HL-60 (cell line): ENCODE data around the gene RGS10.

ENCODE experiments used
- DNase-seq, 2 experiments: peaks; one replicate each; pipeline ENCODE4 v3.0.0-alpha.2; 2010 to 2020; ENCODE audit warnings: low read depth in 1 of 2, low spot score in 1 of 2
- H3K27ac ChIP-seq: fragments of 250-450 bp; sonication (Bioruptor Pico); replicated peaks from 2 replicates; pipeline ENCODE4 v1.5.1; 2020; ENCODE audit warnings: mild to moderate bottlenecking, moderate library complexity
- H3K27me3 ChIP-seq: fragments of 250-450 bp; sonication (Bioruptor Pico); 2 replicates; pipeline ENCODE4 v1.5.1; 2021; ENCODE audit warnings: mild to moderate bottlenecking, moderate library complexity; ENCODE audit not compliant: insufficient read depth, poor library complexity, severe bottlenecking
- H3K4me3 ChIP-seq: replicated peaks from 2 replicates; pipeline ENCODE4 v1.5.1; 2011; ENCODE audit warnings: mild to moderate bottlenecking, control low read depth, low read length; ENCODE audit not compliant: insufficient read depth
- GABPA ChIP-seq: IDR thresholded peaks from 2 replicates; pipeline ENCODE4 v1.6.1; 2012; ENCODE audit warnings: low read depth
- POLR2AphosphoS5 ChIP-seq: IDR thresholded peaks from 2 replicates; pipeline ENCODE4 v1.6.1; 2012; ENCODE audit warnings: low read depth
- SPI1 ChIP-seq: IDR thresholded peaks from 2 replicates; pipeline ENCODE4 v1.6.1; 2012; ENCODE audit warnings: low read depth, mild to moderate bottlenecking, borderline replicate concordance
- TF ChIP-seq, protein P1 (sequence below): IDR thresholded peaks from 2 replicates; pipeline ENCODE4 v1.6.1; 2012; ENCODE audit warnings: low read depth; ENCODE audit not compliant: insufficient replicate concordance
- TF ChIP-seq, protein P2 (sequence below): IDR thresholded peaks from one replicate; pipeline ENCODE4 v1.5.1; 2011; ENCODE audit warnings: low read length, control low read depth, inconsistent platforms; ENCODE audit not compliant: insufficient read depth

Gene RGS10

DNA sequence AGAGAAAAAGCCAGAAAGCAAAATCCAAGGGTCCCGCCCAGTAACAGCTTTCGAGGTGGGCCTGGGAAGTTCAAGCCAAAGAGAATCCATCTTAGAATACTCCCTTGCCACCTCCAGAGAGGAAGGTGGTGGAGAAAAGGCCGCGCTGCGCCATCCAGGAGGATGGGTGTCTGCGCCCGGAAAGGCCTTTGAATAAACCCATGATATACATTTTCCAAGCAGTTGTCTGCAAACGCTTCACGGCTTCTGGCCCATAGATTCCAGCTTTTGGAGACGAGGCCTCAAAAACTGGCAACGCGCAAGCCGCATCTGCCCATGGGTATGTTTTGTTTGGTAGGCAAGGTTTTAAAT lies 17.8 kb downstream of the RGS10 start:
- DNase-seq = no peak
- Histone ChIP-seq H3K27ac (no peak overlapping the region), H3K27me3 (no peaks in the 10 kb centered on the region), H3K4me3 (no peak overlapping the region)
- no peak for TF ChIP-seq GABPA
- TF ChIP-seq, protein P1, sequence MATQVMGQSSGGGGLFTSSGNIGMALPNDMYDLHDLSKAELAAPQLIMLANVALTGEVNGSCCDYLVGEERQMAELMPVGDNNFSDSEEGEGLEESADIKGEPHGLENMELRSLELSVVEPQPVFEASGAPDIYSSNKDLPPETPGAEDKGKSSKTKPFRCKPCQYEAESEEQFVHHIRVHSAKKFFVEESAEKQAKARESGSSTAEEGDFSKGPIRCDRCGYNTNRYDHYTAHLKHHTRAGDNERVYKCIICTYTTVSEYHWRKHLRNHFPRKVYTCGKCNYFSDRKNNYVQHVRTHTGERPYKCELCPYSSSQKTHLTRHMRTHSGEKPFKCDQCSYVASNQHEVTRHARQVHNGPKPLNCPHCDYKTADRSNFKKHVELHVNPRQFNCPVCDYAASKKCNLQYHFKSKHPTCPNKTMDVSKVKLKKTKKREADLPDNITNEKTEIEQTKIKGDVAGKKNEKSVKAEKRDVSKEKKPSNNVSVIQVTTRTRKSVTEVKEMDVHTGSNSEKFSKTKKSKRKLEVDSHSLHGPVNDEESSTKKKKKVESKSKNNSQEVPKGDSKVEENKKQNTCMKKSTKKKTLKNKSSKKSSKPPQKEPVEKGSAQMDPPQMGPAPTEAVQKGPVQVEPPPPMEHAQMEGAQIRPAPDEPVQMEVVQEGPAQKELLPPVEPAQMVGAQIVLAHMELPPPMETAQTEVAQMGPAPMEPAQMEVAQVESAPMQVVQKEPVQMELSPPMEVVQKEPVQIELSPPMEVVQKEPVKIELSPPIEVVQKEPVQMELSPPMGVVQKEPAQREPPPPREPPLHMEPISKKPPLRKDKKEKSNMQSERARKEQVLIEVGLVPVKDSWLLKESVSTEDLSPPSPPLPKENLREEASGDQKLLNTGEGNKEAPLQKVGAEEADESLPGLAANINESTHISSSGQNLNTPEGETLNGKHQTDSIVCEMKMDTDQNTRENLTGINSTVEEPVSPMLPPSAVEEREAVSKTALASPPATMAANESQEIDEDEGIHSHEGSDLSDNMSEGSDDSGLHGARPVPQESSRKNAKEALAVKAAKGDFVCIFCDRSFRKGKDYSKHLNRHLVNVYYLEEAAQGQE = no peak
- TF ChIP-seq, protein P2, sequence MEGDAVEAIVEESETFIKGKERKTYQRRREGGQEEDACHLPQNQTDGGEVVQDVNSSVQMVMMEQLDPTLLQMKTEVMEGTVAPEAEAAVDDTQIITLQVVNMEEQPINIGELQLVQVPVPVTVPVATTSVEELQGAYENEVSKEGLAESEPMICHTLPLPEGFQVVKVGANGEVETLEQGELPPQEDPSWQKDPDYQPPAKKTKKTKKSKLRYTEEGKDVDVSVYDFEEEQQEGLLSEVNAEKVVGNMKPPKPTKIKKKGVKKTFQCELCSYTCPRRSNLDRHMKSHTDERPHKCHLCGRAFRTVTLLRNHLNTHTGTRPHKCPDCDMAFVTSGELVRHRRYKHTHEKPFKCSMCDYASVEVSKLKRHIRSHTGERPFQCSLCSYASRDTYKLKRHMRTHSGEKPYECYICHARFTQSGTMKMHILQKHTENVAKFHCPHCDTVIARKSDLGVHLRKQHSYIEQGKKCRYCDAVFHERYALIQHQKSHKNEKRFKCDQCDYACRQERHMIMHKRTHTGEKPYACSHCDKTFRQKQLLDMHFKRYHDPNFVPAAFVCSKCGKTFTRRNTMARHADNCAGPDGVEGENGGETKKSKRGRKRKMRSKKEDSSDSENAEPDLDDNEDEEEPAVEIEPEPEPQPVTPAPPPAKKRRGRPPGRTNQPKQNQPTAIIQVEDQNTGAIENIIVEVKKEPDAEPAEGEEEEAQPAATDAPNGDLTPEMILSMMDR = no peak
- TF ChIP-seq POLR2AphosphoS5 = no peak
- no peak for TF ChIP-seq SPI1

DNA sequence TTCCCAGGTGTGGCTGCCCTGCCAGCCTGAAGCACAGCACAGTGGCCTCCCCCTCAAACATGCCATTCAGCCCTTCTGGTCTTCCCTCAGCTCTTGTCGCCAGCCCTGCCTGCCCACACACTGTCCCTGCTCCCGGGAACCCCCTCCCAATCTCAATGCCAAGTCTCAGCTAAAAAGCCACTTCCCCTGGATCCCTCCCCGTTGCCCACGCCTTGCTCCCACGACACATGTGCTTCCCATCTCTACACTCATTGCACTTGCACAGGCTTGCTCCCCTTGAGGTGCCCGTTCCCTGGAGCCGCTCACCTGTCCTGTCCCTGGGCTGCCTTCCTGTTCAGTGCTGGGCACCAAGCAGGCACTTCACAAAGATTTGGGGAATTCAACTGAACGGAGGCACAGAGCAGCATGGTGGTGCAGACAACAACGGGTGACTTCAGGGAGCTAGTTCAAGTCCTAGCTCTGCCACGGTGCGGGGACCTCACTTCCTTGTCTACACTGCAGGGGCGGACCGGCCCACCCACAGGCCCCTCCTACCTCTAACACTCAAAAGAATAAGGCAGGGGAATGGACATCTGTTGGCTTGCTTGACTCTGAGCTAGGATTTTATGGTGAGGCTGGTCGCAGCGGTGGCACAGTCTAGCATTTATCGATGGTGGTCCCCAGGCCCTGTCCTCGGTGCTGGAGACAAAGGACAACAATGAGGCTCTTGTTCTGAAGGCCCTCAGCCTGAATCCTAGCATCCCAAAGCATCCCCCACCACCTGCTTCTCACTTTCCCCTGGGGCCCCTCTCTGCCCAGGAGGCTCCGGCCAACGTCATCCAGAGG lies 18.4 kb downstream of the RGS10 start:
- Histone ChIP-seq H3K27me3 (no peaks in the 10 kb centered on the region), H3K27ac (no peak overlapping the region), H3K4me3 (no peak overlapping the region)
- TF ChIP-seq, protein P2 = no peak
- TF ChIP-seq, protein P1 = no peak
- TF ChIP-seq SPI1 = no peak
- no peak for TF ChIP-seq POLR2AphosphoS5
- TF ChIP-seq GABPA = no peak
- no peak for DNase-seq

DNA sequence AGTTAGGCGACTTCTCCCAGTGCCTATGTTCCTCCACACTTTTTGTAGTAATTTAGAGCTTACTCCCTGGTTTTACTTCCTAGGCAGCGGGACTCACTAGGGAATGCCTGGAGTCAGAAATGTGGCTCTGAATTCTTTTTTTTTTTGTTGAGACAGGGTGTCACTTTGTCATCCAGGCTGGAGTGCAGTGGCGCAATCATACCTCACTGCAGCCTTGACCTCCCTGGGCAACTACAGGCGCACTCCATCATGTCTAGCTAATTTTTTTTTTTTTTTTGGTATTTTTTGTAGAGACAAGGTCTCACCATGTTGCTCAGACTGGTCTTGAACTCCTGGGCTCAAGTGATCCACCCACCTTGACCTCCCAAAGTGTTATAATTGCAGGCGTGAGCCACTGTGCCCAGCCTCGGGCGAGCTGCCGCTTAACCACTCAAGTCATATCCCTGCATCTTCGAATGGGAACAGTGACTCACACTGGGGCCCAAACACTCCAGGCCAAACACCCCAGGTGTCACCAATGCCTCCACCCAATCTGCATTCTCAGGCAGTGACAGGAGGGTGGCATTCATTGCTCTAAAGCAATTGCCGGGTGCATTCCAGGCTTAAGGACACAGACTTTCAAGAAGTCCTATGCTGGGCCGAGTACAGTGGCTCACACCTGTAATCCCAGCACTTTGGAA lies 19.6 kb downstream of the RGS10 start:
- Histone ChIP-seq H3K27ac (no peak overlapping the region), H3K27me3 (no peaks in the 10 kb centered on the region), H3K4me3 (no peak overlapping the region)
- DNase-seq = no peak
- no peak for TF ChIP-seq GABPA
- TF ChIP-seq, protein P1 = no peak
